Effector CD4-positive, alpha-beta T cell (primary cell): ENCODE results near the gene GFI1B.
"Not testable (repeated sequence)": the region's sequence is repeated elsewhere in the genome, so short reads cannot be mapped to it uniquely, and the experiment has no call there.

Experiments
- DNase-seq: peaks from one replicate; pipeline ENCODE4 v3.0.0-alpha.2; 2020

GFI1B gene

DNA sequence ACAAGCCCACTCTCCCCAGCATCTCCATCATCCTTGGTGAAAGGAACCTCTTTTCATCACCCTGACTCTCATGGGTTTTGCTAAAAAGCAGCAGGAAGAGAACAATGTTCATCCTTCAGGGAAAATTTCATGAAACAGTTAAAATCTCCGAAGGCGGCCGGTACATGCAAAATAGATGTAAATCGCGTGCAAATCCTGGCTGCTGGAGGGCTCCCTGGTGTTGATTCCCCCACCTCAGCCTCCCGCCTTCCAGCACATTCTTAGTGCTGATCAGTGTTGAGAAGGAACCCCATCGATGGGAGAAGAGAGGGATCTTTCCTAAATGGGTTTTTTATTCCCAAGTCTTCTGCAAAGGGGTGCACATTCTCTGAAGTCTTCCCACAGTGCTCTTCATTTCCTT, 8.7 kb upstream of the GFI1B start:
- no peak for DNase-seq

DNA sequence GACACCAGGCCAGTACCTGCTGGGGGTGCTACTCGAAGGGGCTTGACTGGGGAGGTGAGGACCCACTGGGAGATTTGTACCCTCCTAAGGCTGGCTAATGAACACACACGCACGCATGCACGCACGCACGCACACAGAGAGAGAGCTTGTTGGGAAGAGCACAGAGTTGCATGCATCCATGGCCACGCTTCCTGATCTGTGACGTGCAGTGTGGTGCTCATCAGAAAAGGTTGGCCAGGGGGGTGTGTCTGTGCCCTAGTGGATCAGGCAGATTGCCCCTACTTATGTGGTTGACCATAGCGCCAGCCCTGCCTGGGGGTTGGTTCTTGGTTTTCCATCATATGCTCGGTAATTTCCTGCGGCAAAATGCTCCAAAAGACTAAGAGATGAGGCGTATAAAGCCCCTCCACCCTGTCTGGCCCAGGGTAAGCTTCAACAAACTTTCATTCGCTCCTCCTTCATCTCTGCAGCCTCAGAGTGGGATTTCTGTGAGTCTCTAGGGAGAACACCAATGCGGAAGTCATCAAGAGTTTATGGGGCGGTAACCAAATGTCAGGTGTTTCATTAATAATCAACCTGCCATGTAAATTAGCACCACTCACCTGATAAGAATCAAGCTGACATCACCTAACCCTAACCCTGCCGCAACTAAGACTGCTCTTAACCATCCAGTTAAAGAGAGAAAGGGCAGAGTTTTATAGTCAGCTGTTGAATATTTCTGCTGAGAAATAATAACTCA, 8.0 kb upstream of the GFI1B start:
- no peak for DNase-seq

DNA sequence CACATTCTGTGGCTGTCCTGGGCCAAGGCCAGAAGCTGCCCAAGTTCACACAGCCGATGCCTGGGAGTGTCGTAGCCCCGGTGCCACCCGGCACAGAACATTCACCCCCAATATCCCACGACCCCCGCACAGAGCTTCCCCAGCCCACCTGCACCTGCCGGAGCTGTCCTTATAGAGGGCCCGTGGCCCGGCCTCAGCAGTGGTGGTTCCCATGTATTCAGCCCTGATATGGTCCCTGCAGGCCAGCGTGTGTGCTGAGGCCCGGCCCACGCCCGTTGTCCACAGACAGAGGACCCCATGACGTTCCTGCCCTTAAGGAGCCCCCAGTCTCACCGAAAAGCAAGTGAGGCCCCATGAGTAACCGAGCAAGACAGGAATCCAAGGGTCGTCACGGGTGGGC, 5.3 kb upstream of the GFI1B start:
- DNase-seq = no peak

DNA sequence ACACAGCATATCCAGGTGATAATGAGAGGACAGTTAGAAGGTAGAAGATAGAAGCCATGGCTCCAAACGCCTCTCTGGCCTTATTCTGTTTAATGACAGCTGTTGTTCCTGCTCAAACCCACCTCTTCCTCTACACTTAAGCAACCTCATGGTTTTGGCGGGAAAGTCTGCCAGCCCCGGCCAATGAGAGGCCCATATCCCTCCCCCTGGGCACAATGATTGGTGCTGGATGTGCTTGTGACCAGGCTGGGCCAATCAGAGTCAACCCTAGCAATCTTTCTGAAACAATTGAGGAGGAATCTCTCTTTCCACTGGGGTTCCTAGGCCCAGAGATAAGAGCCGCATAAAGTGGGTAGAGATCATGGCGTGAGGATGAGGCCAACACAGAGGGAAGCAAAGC, 4.8 kb upstream of the GFI1B start:
- no peak for DNase-seq

DNA sequence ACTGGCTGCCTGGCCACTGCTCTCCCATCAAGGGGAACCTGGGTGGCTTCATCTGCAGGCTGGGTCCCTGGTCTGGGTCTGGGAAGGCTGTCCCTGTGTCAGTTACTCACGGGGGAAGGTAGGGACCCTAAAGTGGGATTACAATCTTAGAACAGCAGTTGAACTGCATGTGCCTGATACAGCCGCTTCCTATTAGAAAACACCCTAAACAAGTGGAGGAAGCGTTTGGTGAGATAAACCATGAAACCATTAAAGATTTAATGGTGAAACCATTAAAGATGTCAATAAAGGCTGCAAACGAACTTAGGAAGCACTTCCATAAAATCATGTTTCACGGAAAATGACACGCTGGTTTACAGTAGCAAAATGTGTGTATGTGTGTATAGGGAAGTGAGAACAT, 2.5 kb upstream of the GFI1B start:
- DNase-seq = no peak

DNA sequence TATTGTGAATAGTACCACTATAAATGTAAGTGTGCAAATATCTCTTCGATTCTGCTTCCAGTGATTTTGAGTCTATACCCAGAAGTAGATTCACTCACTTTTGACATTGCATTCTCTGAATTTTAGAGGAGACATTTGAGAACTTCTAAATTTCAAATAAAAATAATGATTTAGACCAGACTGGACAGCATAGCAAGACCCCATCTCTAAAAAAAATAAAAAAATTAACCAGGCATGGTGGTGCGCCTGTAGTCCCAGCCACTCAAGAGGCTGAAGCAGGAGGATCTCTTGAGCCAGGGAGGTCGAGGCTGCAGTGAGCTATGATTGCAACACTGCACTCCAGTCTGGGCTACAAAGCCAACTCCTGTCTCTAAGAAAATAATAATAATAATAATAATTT, 1.9 kb upstream of the GFI1B start:
- DNase-seq = no peak

DNA sequence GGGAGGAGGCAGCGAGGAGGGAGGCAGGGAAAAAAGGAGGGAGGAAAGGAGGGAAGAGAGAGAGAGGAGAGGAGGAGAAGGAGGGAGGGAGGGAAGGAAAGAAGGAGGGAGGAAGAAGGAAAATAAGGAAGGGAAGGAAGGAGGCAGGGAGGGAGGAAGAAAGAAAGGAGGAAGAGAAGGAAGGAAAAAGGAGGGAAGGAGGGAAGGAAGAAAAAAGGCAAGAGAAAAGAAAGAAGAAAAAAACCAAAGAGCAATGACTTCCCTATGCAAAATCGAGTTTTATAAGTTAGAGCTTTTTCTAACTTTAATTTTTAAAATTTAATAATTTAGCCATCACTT, 413 bp upstream of the GFI1B start:
- no peak for DNase-seq

DNA sequence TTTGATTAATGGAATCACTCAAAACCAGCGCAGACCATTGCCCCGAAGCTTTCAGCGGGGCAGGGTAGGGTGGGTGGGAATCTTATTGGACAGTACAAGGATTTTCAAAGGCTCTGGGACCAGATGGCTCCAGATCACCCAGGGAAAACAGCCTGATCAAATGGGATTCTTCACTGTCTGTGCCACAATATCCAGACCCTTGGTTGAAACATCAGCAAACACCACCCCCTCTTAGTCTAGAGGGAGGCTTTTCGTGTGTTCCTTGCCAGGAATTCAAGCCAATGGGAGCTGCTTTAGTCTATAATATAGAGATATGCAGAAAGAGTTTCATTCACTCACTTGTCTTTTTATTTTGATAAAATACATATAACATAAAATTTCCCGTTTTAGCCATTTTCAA, 1.7 kb downstream of the GFI1B start:
- no peak for DNase-seq

DNA sequence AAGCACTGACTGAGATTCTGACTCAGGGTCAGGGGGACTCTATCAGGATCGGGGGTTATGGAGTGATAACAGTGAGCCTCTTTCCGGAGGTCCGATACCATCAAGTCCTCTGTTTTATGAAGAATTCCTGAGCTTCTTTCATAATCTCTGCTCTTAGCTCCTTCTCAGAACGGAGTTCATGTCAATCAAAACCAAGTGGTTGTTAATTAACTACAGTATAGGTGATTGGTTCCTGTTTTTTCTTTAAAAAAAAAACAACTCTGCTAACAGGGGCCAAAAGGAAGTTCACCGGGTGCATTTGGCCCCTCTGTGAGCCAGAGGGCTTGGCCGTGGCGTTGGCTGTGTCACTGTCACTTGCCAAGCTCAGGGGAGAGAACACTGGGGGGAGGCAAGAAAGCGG, 4.0 kb downstream of the GFI1B start:
- DNase-seq = no peak

DNA sequence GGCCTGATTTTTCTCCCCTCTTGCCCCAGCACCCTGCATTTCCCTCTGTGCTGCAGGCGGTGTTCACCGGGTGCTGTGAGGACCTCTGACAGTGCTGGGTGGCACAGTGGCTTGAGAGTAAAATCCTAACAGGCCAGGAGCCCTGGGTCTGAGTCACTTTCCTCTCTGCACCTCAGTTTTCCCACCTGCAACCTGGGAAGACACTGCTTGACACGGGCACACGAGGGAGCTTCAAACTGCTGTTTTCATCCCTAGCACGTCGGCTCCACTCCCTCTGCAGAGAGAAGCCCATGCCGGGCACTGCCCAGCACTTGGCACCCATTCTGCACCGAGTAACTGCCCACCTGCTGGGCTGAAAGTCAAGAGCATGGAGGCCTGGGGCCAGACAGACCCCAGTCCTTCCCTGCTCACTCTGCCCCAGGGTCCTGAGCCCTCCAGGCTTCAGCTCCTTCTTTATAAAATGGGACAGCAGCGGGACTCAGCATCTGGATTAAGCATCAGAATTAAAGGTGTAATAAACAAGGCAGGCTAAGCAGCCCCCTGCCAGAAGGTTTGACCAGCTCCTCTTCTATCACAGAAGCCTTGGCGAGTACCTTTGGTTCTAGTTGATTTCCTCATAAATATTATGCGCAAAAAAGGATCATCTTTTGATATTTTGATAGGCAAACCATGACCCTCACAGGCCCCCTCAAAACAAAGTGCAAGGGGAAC, 5.2 kb downstream of the GFI1B start:
- DNase-seq = no peak

DNA sequence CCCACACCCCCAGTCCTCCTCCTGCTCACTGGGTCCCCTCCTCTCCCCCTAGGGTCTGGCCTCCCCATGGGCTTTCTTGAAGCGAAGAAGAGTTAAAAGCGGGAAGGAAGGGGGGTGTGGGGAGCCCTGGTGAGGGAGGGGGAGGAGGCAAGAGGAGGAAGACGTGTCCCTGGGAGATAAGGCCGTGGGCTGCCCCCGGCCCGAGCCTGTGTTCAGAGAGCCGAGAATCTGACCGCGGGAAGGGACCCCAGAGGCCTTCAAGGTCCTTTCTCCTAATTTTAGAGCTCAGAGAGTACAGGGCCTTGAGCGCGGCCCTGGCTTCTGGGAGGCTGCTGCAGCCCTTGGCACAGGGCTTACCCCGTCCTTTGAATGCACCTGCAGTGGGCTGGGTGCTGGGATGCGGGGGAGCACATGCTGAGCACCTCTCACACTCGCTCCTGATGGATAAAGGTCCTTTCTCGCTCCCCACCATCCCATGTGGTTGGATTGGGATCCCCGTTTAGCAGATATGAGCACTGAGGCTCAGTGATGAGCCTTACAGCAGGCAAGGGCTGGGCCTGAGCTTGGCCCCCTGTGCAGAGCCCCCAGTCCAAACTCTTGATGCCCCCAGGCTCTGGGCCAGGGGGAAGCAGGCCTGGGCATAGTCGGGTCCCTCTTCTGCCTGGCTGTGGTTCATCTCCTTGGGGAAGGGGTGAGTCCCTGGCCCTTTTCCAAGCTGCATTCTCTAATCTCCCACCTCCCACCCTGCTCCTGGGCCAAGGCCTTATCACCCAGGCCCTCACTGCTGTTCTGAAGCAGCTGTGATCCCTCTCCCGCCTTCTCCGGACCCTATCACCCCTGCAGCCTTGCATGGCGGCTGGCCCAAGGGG, 5.9 kb downstream of the GFI1B start:
- DNase-seq = no peak

DNA sequence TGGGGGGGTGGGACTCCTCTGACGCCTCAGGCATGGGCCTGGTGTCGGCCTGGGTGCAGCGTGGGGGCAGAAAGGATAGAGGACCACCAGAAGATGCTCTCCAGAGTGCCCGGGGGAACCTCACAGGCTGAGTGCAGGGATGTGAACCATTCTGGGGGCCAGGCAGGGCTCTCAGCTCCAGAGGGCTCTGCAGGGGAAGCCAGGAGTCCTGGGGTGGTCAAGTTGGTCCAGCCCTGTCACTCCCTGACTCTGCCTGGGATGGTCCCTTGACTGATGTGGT, 6.5 kb downstream of the GFI1B start:
- no peak for DNase-seq

DNA sequence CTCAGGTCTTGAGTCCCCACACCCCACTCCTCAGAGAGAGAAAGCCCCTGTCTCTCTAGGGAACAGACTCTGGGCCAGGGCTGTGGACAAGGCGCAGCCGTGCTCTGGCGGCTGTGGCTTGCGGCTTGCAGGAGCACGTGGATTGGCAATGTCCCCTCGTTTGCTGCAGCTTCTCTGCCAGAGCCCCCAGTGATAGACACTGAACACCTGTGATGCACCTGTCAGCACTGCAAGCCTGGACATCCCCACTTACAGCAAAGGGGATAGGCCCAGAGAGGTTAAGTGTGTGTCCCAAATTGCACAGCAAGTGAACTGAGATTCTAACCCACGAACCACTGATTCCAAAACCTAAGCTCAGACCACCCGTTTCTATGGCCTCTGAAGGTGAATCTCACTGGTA, 7.0 kb downstream of the GFI1B start:
- DNase-seq = no peak

DNA sequence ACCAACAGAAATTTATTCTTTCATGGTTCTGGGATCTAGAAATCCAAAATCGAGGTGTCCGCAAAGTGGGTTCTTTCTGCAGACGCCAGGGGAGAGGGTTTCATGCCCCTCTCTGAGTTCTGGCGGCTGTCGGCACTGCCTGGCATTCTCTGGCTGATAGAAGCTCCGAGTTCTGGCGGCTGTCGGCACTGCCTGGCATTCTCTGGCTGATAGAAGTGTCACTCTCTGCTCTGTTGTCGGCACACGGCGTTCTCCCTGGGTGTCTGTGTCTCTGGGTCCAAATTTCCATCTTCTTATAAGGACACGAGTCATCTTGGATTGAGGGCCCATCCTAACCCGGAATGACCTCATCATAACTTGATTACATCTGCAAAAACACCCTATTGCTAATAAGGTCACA, 7.6 kb downstream of the GFI1B start:
- DNase-seq = no peak

DNA sequence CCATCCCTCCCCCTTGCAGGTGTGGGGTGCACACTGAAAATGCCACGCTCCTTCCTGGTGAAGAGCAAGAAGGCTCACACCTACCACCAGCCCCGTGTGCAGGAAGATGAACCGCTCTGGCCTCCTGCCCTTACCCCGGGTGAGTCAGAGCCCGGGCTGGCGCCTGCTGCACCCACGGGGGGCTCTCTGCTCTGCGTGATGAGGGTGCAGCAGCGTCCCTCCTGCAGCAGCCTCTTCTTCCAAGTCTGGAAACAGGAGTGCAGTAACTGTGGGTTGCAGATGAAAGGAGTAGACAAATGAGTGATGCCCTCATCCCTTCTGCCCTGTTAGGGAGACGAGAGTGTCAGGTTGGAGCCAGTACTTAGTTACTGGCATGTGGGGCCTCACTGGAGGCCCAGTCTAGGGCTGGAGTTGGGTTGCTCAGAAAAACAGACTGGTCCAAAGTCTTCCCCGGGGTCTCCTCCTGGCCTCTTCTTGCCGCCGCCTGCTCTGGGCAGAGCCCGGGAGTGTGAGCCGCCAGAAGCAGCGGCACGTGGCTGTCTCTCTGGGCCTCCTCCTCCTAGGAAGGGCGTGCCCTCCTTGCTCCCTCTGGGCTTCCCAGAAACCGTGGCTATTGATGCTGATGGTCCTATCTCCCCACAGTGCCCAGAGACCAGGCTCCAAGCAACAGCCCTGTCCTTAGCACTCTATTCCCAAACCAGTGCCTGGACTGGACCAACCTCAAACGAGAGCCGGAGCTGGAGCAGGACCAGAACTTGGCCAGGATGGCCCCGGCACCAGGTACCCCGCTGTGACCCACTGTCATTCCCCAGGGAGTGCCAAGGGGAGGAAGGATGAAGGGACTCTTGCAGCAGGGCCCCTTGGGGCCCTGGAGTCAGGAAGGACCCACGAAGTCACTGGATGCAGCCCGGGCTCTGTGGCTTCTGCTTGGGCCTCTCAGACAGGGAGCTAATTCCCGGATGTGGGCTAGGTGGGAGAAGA, 8.4 kb downstream of the GFI1B start:
- DNase-seq = no peak

DNA sequence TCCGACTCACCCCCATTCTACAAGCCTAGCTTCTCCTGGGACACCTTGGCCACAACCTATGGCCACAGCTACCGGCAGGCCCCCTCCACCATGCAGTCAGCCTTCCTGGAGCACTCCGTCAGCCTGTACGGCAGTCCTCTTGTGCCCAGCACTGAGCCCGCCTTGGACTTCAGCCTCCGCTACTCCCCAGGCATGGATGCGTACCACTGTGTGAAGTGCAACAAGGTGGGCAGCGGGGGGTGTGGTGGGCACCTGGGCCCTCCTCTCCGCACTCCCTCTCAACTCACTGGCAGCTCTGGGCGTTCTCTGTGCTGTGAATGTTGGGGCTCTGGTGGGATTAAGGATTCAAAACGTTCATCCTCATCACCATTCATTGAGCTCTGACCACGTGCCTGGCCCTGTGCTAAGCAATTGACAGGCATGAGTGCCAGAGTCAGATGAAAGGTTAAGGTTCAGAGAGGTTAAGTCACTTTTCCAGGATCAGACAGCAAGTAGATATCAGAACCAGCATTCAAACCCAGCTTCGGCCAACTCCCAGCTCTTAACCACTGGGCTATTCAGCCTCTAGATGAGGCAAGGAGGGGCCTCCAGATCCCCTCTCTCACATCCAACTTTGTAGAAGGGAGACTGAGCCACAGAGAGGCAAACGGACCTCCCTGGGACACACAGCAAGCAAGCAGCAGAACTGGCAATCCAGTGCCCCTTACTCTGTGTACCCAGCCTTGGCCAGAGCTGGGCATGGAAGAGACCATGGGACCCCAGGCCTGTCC, 9.9 kb downstream of the GFI1B start:
- DNase-seq = no peak

DNA sequence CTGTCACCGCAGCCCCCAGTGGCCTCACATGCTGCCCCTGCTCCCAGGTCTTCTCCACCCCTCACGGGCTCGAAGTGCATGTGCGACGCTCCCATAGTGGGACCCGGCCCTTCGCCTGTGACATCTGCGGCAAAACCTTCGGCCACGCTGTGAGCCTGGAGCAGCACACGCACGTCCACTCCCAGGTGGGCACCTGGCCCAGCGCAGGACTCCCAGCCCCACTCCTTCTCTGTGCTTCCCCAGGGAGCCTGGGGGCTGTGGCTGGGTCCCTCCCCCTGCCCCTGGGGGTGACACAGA, 10.5 kb downstream of the GFI1B start:
- DNase-seq = no peak

DNA sequence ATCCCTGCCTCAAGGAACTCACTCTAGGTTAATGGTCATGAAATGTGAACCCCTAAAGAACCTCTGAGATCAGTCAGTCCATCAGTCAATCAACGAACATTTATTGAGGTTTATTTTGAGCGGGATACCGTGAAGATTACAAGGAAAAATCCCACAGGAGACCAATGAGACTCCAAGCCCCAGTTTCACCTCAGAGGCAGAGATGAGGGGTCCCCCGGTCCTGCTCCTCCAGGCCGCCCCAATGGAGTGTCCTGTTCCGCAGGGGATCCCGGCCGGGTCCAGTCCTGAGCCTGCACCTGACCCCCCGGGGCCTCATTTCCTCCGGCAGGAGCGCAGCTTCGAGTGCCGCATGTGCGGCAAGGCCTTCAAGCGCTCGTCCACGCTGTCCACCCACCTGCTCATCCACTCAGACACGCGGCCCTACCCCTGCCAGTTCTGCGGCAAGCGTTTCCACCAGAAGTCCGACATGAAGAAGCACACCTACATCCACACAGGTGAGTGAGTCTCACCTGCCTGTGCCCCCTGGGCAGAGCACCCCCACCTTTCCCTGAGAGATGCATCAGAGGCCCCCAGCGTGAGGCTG, 11.0 kb downstream of the GFI1B start:
- no peak for DNase-seq

DNA sequence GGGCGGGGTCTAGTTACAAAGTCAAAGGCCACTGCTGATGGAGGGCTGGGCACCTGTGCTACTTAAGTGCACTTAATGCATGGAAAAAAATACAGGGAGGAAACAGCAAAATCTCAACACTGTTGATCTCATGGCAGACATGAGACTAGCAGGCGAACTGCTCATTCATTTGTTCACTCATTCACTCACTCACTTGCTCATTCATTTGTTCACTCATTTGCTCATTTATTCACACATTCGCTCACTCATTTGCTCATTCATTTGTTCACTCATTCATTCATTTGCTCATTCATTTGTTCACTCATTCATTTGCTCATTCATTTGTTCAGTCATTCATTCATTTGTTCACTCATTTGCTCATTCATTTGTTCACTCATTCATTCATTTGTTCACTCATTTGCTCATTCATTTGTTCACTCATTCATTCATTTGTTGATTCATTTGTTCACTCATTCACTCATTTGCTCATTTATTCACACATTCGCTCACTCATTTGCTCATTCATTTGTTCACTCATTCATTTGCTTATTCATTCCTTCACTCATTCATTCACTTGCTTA, 11.6 kb downstream of the GFI1B start:
- not testable (repeated sequence) for DNase-seq

DNA sequence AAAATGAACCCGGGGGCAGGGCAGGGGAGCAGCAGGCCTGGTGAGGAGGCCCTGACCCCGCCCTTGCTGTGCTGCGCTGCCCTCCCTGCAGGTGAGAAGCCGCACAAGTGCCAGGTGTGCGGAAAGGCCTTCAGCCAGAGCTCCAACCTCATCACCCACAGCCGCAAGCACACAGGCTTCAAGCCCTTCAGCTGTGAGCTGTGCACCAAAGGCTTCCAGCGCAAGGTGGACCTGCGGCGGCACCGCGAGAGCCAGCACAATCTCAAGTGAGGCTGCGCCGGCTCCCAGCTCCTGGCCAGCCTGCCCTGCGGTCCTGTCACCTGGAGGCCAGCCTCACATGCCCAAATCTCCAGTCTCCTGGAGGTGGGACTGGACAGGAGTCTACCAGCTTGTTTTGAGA, 12.3 kb downstream of the GFI1B start:
- DNase-seq = no peak
